Epidermal melanocyte (primary cell): ENCODE data around the gene PAX6.
"Not testable (repeated sequence)": the region's sequence is repeated elsewhere in the genome, so short reads cannot be mapped to it uniquely, and the experiment has no call there.

Experiments
- DNase-seq: peaks from one replicate; pipeline ENCODE4 v3.0.0; 2011; ENCODE audit warnings: low spot score; ENCODE audit not compliant: insufficient read length

The PAX6 gene

DNA sequence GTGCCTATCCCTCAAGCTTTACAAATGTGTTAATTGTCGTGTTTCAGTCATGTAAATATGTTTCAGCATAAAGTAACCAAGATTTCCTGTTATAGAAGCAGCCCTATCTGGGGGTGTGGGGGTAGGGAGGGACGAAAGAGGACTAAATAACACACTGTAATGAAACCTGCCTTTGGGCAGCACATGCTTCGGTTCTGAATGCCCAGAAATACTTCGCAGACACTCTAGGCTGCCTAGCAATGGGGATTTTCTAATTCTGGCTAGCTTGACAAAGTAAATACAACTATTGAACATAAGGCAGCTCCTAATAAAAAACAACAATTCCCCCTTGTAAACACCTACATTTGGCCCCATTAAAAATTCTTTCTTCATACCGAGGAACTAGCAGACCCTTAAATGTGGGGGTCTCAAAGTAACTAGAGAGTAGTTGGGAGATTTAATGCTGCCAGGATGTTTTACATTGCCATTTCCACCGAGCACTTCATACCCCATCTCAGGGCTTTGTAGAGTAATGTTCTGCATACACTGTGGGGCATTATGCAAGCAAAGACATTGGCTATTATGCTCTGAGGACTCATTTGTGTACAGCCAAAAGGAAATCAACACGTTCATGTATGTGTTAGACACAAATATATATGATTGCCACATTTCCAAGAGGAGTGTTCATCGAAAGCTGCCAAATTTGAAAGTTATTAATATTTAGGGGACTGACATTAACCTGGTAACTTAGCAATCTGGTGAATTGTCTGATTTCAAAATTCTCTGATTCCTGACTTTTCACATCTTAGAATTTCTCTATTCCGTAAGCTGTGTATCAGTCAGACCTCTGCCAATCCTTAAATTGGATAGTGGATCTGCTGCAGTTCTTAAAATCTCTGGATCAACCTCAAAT, 42.1 kb downstream of the PAX6 start:
- no peak for DNase-seq

DNA sequence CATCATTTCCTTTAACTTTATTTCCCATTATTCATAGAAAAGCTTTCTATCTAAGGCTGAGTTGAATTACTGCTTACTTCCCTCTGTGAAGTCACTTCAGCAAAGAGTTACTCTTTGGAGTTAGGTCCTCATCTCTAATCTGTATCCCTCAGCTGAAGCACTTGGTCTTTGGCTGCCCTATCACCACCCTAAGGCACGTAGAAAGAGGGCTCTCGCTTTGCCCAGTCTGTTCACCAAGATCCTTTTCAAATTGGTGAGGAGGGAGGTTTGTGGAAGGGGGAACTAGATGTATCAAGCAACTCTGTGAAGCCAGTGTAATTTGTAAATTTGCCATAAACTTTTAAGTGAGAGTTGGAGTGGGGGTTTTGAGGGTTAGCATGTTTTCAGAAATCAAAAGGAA, 43.4 kb downstream of the PAX6 start:
- DNase-seq = no peak

DNA sequence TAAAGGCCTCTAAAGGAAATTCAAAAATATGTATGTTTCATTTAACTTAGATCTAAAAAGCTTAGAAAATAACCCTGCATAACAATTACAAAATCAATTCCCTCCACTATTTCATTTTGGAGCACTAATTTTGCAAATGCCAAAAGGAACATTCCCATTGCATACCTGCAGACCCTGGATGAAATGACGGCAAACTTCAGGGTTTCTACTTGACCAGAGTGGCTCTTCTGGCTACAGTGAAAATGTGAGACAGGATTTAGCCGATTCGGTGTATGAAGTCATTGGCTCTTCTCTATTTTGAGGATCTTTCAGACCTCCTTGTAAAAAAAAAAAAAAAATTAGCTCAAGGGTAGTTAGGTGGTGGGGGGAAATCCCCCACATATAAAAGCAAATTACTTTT, 44.1 kb downstream of the PAX6 start:
- no peak for DNase-seq

DNA sequence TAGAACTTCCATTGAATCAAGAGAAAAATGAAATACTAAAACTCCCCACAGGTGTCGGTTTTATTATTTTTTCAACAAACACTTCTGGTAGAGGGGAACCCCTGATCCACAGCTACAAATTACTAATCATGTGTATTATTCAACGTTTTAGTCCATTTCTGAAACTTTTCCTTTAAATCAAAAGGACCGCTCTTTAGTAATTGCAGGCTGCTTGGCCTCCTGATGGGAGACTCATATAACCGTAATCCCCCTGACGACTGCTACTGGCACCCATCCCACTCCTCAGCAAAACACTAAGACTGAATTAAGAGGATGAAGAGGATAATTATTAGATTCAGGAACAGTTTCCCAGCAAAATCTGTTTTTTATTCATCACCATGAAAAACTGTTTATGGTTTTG, 46.4 kb downstream of the PAX6 start:
- DNase-seq = no peak

DNA sequence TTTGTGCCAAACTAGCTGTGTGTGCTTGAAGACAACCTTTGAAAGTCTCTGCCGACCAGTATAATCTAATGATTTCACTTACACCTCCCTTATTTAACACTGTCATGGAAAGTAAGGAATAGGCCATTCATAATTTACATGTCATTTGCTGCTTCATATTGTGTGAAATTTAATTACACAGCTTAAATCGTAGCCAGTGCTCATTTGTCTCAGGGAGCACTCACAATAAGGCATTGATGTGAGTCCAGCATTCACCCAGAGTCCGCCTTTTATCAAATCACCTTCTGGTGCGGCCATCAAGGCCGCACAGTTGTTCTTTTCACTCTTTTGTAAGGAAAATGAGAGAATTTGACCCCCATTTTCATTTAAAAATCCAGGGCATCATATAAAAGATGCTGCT, 46.9 kb downstream of the PAX6 start:
- no peak for DNase-seq

DNA sequence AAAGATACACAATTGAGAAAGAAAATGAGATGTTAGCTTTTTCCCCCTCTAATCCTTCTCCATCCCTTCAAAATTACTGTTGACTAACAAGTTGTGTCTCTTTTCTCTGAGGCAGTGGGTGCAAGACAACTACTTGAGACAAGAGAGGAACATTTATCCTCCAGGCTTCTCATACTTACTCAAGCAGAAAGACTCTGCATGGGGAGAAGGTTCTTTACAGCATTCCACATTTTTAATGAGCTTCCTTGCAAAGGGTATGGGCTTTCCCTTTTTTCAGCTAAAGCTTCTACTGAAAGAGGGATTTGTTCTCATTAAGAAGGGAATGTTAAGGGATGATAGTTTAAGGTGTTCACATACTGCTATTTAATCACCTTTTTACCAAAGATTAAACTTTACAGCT, 47.8 kb downstream of the PAX6 start:
- no peak for DNase-seq

DNA sequence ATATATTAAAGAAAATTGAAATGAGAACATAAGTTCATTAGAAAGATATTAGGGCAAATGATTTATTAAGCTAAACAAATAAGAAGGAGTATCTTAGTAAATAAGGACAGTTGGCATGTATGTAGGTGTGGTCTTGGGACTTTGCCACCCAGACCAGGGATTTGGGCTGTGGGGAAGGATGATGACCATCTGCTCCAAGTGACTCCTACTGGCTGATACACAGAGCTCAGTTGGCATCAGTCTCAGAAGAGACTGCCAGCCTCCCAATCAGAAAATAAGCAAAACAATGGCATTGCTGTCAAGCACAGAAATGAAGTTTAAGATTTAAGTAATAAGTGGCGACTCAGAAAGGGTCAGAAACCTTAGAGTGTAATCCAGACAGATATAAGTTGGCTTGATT, 49.5 kb downstream of the PAX6 start:
- no peak for DNase-seq

DNA sequence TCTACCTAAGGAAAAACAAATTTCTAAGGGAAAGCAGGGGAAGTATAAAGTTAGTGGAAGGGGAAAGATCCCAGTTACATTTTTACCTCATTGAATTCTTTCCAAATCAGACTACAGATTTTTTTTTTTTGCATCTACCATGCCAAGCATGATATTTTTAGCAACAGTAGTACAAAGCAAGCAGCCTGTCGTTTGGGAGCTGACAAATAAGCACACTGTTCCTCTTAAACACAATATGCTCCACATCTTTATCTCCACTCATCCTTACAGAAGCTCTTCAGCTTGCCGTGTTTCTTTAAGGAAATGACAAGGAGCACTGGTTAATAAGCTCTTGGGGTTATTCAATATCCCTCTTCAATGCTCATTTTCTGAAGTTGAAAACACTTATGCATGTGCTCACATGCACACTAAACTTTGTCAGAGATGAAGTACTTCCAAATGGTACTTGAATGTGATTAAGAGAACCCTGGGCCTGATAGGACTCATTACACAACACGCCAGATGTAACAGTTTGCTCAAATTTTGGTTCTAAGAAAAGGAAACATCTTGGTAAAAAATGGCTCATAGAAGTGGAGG, 53.8 kb downstream of the PAX6 start:
- DNase-seq = no peak

DNA sequence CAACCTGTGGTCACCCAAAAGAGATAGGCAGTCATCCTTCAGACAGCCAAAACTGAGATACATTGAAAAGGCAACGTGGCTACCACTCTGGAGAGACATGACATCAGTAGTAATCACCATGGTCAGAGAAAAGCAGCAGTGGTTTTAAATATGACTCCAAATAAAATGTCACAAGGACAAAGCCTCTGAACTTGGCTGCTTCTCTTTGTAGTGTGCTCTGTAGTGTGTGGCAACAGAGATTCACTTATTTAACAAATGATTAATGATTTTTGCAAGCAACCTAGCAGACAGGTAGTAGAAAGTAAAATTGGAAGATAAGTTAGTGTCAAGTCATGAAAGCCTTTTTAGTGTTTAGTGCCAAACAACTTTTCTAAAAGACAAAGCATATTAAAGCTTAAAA, 63.5 kb downstream of the PAX6 start:
- no peak for DNase-seq

DNA sequence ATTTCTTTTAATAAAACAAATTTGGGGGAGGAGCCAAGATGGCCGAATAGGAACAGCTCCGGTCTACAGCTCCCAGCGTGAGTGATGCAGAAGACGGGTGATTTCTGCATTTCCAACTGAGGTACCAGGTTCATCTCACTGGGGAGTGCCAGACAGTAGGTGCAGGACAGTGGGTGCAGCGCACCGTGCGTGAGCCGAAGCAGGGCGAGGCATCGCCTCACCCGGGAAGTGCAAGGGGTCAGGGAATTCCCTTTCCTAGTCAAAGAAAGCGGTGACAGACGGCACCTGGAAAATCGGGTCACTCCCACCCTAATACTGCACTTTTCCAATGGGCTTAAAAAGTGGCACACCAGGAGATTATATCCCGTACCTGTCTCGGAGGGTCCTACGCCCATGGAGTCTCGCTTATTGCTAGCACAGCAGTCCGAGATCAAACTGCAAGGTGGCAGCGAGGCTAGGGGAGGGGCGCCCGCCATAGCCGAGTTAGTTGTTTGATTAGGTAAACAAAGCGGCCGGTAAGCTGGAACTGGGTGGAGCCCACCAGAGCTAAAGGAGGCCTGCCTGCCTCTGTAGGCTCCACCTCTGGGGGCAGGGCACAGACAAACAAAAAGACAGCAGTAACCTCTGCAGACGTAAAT, 70.3 kb downstream of the PAX6 start:
- not testable (repeated sequence) for DNase-seq

DNA sequence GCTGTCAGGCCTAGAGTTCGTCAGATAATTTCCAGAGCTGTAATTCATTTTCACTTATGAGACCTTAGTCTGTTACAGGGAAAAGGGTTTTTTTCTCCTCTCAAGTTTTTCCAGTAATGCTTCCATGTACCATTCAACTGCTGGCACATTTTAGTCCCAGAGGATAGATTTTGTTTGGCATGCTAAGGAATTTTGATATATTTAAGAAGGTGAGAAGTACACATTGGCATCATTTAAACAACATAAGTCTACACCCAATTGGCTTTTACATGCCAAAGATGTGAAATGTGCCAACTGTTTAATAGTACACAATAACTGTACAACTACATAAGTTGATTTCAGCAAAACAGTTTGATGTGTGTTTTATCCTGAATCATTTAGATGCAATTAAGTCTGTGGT, 71.0 kb downstream of the PAX6 start:
- no peak for DNase-seq
